Fibroblast of lung (primary cell): ENCODE measurements around the gene CUL1. TPM values are rescaled to one million over a fixed set of nuclear protein-coding genes. Genes with fewer than 3 reads are reported as not detected.

ENCODE experiments used
- DNase-seq, 2 donors: peaks; one replicate each; pipeline versions ENCODE4 v3.0.0 to v3.0.0-alpha.2; 2010; ENCODE audit warnings: low read depth in 2 of 2
- H2AFZ ChIP-seq: 2 replicates; pipeline ENCODE4 v1.5.1; 2012; ENCODE audit warnings: low read length, control low read depth, inconsistent platforms
- H3K27ac ChIP-seq: 2 replicates; pipeline ENCODE4 v1.5.1; 2011; ENCODE audit warnings: low read length, control low read depth; ENCODE audit not compliant: insufficient read depth
- H3K27me3 ChIP-seq: 2 replicates; pipeline ENCODE4 v1.5.1; 2011; ENCODE audit warnings: mild to moderate bottlenecking, low read length; ENCODE audit not compliant: control insufficient read depth, insufficient read depth
- H3K36me3 ChIP-seq: 2 replicates; pipeline ENCODE4 v1.5.1; 2011; ENCODE audit warnings: low read length; ENCODE audit not compliant: control insufficient read depth, insufficient read depth
- H3K4me1 ChIP-seq: 2 replicates; pipeline ENCODE4 v1.5.1; 2011; ENCODE audit warnings: low read length; ENCODE audit not compliant: control insufficient read depth, insufficient read depth; ENCODE audit errors: extremely low read depth
- H3K4me2 ChIP-seq: 2 replicates; pipeline ENCODE4 v1.5.1; 2011; ENCODE audit warnings: low read length, control low read depth; ENCODE audit not compliant: insufficient read depth; ENCODE audit errors: extremely low read depth
- H3K4me3 ChIP-seq, 4 experiments: fragments of 200-600 bp in 1 of 4; sonication (generic) in 1 of 4; replicated peaks in 1 of 4; 2 replicates each; pipeline ENCODE4 v1.5.1; 2011 to 2016; ENCODE audit warnings: low read length in 4 of 4, low read depth in 3 of 4, mild to moderate bottlenecking in 3 of 4, control low read depth in 2 of 4, inconsistent platforms in 1 of 4, mixed read lengths in 1 of 4; ENCODE audit not compliant: insufficient read depth in 1 of 4; ENCODE audit errors: control extremely low read depth in 1 of 4
- H3K79me2 ChIP-seq: 2 replicates; pipeline ENCODE4 v1.5.1; 2012; ENCODE audit warnings: mild to moderate bottlenecking, low read length, inconsistent platforms; ENCODE audit not compliant: control insufficient read depth, insufficient read depth
- H3K9ac ChIP-seq: 2 replicates; pipeline ENCODE4 v1.5.1; 2011; ENCODE audit warnings: mild to moderate bottlenecking, low read length, control low read depth; ENCODE audit not compliant: insufficient read depth
- H3K9me3 ChIP-seq: 2 replicates; pipeline ENCODE4 v1.5.1; 2012; ENCODE audit warnings: low read depth, low read length; ENCODE audit not compliant: control insufficient read depth, insufficient read depth
- H4K20me1 ChIP-seq: 2 replicates; pipeline ENCODE4 v1.5.1; 2011; ENCODE audit warnings: low read length; ENCODE audit not compliant: control insufficient read depth, insufficient read depth; ENCODE audit errors: extremely low read depth
- CTCF ChIP-seq, 2 donors: IDR thresholded peaks in 1 of 2; conservative IDR thresholded peaks in 1 of 2; 1 replicate in 1 of 2; 2 replicates in 1 of 2; pipeline ENCODE4 v1.5.1; 2011 to 2012; ENCODE audit warnings: low read length in 2 of 2, control low read depth in 1 of 2, inconsistent platforms in 1 of 2, low read depth in 1 of 2, mild to moderate bottlenecking in 1 of 2
- EZH2 ChIP-seq: IDR thresholded peaks from 2 replicates; pipeline ENCODE4 v1.5.1; 2012; ENCODE audit warnings: low read length, control low read depth, mild to moderate bottlenecking; ENCODE audit errors: missing control alignments
- polyA plus RNA-seq, 2 donors: library from polyadenylated mRNA; depleted of rRNA in 1 of 2; stranded (reverse) in 1 of 2; unstranded in 1 of 2; fragments of >200 nt; gene quantifications; 2 replicates each; pipeline ENCODE4 v1.2.1, GENCODE V29; 2011 to 2012; ENCODE audit warnings: missing spikeins in 1 of 2
- total RNA-seq: library from RNA; depleted of rRNA; stranded (reverse); fragments of >200 nt; gene quantifications from 2 replicates; pipeline ENCODE4 v1.2.1, GENCODE V29; 2014

The CUL1 gene
- total and polyA plus RNA-seq, 2 donors (not counting 1 experiment from before 2014, with no cell fraction given) = 47.9 to 52.3 TPM

DNA sequence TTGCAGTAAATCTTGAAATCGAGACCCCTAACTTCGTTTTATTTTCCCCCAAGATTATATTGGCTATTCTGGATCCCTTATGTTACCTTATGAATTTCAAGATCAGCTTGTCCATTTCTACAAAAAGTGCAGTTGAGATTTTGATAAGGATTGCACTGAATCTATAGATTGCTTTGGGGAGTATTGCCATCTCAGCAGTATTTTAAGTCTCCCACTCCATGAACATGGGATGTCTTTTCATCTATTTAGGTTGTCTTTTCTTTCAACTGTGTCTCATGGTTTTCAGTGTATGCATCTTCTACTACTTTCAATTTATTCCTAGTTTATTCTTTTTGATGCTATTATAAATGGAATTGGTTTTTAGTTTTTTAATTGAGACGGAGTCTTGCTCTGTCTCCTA lies 95.8 kb downstream of the CUL1 start:
- H4K20me1 ChIP-seq = no peaks in the 10 kb centered on the region
- H2AFZ ChIP-seq = no peak overlapping the region
- no peak overlapping the region for H3K4me3 ChIP-seq
- H3K79me2 ChIP-seq = no peaks in the 10 kb centered on the region
- no peak overlapping the region for H3K9ac ChIP-seq
- H3K9me3 ChIP-seq = no peaks in the 10 kb centered on the region
- no peak overlapping the region for H3K4me2 ChIP-seq
- H3K4me1 ChIP-seq = no peaks in the 10 kb centered on the region
- H3K27me3 ChIP-seq = no peaks in the 10 kb centered on the region
- peaks cover 6% of the 10 kb centered on the region for H3K36me3 ChIP-seq
- H3K27ac ChIP-seq = no peak overlapping the region
- TF ChIP-seq CTCF (conservative IDR thresholded peaks at IDR 0.05 in 1 of 2, IDR thresholded peaks at IDR 0.05 in 1 of 2; ENCODE audit: low read depth in 1 of 2, low read length in 2 of 2) (no peak), EZH2 (no peak)
- DNase-seq = no peak

DNA sequence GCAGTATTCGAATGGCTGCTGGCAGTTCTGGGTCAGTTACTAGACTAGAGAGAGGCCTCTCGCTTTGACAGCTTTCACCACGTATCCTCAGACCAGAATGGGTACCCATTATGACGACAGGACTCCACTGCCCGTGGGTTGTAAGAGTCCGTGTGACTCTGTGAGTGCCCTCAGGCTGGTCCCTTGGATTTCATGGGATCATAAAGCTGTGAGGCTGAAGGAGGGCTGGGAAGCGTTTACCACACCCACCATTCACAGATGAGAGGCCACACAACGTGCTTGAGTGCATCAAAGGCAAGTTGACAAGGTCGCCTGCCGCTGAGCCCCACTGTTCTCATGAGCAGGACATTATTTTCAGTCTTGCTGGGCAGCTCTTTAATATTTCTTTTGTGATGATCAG lies 98.1 kb downstream of the CUL1 start:
- H3K79me2 ChIP-seq = no peaks in the 10 kb centered on the region
- H3K27ac ChIP-seq = no peak overlapping the region
- no peak overlapping the region for H2AFZ ChIP-seq
- no peak overlapping the region for H3K9ac ChIP-seq
- no peak overlapping the region for H3K4me3 ChIP-seq
- H3K4me1 ChIP-seq = no peaks in the 10 kb centered on the region
- DNase-seq = no peak
- TF ChIP-seq CTCF (conservative IDR thresholded peaks at IDR 0.05 in 1 of 2, IDR thresholded peaks at IDR 0.05 in 1 of 2; ENCODE audit: low read depth in 1 of 2, low read length in 2 of 2) = no peak
- TF ChIP-seq EZH2 = no peak
- peaks cover 15% of the 10 kb centered on the region for H3K36me3 ChIP-seq
- H3K4me2 ChIP-seq = no peak overlapping the region
- no peaks in the 10 kb centered on the region for H3K27me3 ChIP-seq
- no peaks in the 10 kb centered on the region for H4K20me1 ChIP-seq
- no peaks in the 10 kb centered on the region for H3K9me3 ChIP-seq

- Histone ChIP-seq H3K4me1 (no peaks in the 10 kb centered on the region), H3K27me3 (no peaks in the 10 kb centered on the region), H3K4me2 (no peak overlapping the region), H3K36me3 (peaks cover 17% of the 10 kb centered on the region), H3K79me2 (no peaks in the 10 kb centered on the region), H3K9ac (no peak overlapping the region), H3K4me3 (no peak overlapping the region), H3K9me3 (no peaks in the 10 kb centered on the region), H2AFZ (no peak overlapping the region), H3K27ac (no peak overlapping the region), H4K20me1 (no peaks in the 10 kb centered on the region)
- TF ChIP-seq EZH2 (no peak), CTCF (conservative IDR thresholded peaks at IDR 0.05 in 1 of 2, IDR thresholded peaks at IDR 0.05 in 1 of 2; ENCODE audit: low read depth in 1 of 2, low read length in 2 of 2) (no peak)
- DNase-seq = no peak
Observed at GRCh38 chr7:148799893-148800555, 101.3 kb downstream of the CUL1 start.
